SK-N-SH (cell line): ENCODE measurements around the gene ACTL8. TPM values are rescaled to one million over a fixed set of nuclear protein-coding genes. Genes with fewer than 3 reads are reported as not detected.

Experiments
- CTCF ChIA-PET: fragments of 300-600, 350-600 bp; formaldehyde crosslinking; extraction: SDS; loops from one replicate; lab custom pipeline; 2021; lab: Yijun Ruan, JAX
- POLR2A ChIA-PET: fragments of 350-600 bp; sonication (Branson Sonifier 250); formaldehyde crosslinking; extraction: SDS; loops from one replicate; lab custom pipeline; 2020; ENCODE audit warnings: antibody characterized with exemption, inconsistent platforms; lab: Yijun Ruan, JAX
- DNase-seq: peaks from one replicate; pipeline ENCODE4 v3.0.0; 2012
- H2AFZ ChIP-seq: fragments of 200-600 bp; sonication (generic); 2 replicates; pipeline ENCODE4 v1.8.1; 2016; ENCODE audit warnings: antibody characterized with exemption, mild to moderate bottlenecking, low read depth
- H3F3A ChIP-seq: fragments of 200-600 bp; sonication (generic); replicated peaks from 2 replicates; pipeline ENCODE3; 2016; ENCODE audit warnings: antibody characterized with exemption, mild to moderate bottlenecking; ENCODE audit not compliant: insufficient read depth
- H3K27ac ChIP-seq, 2 experiments: fragments of 200-500 bp in 1 of 2; fragments of 200-600 bp in 1 of 2; sonication (Bioruptor generic) in 1 of 2; sonication (generic), shearing (Covaris generic) in 1 of 2; 2 replicates each; pipeline versions ENCODE4 v1.5.1 to v1.6.1; 2014 to 2016; ENCODE audit warnings: low read depth in 2 of 2, inconsistent platforms in 1 of 2, low read length in 1 of 2, mild to moderate bottlenecking in 1 of 2, mixed read lengths in 1 of 2
- H3K27me3 ChIP-seq: fragments of 200-600 bp; sonication (generic), shearing (Covaris generic); 2 replicates; pipeline ENCODE4 v1.6.1; 2016; ENCODE audit warnings: mixed run types; ENCODE audit not compliant: insufficient read depth
- H3K36me3 ChIP-seq, 2 experiments: fragments of 200-500 bp in 1 of 2; fragments of 200-600 bp in 1 of 2; sonication (Bioruptor generic) in 1 of 2; sonication (generic) in 1 of 2; replicated peaks in 1 of 2; 2 replicates each; pipeline versions ENCODE3 to v1.5.1; 2014 to 2016; ENCODE audit warnings: low read length in 1 of 2, mild to moderate bottlenecking in 1 of 2; ENCODE audit not compliant: insufficient read depth in 2 of 2, control insufficient read depth in 1 of 2
- H3K4me1 ChIP-seq, 2 experiments: fragments of 200-500 bp in 1 of 2; fragments of 200-600 bp in 1 of 2; sonication (Bioruptor generic) in 1 of 2; sonication (generic), shearing (Covaris generic) in 1 of 2; 2 replicates each; pipeline versions ENCODE4 v1.5.1 to v1.6.1; 2014 to 2016; ENCODE audit warnings: low read depth in 1 of 2, low read length in 1 of 2, mixed run types in 1 of 2; ENCODE audit not compliant: insufficient read depth in 2 of 2, control insufficient read depth in 1 of 2
- H3K4me2 ChIP-seq: fragments of 200-600 bp; sonication (generic), shearing (Covaris generic); 2 replicates; pipeline ENCODE4 v1.6.1; 2017; ENCODE audit warnings: mixed run types
- H3K4me3 ChIP-seq, 2 experiments: fragments of 200-500 bp in 1 of 2; fragments of 200-600 bp in 1 of 2; sonication (Bioruptor generic) in 1 of 2; sonication (generic), shearing (Covaris generic) in 1 of 2; 2 replicates each; pipeline versions ENCODE4 v1.5.1 to v1.8.1; 2014 to 2016; ENCODE audit warnings: low read depth in 2 of 2, inconsistent platforms in 1 of 2, low read length in 1 of 2, mild to moderate bottlenecking in 1 of 2, mixed read lengths in 1 of 2, moderate library complexity in 1 of 2
- H3K79me2 ChIP-seq: fragments of 200-600 bp; sonication (generic); 2 replicates; pipeline ENCODE4 v1.8.1; 2017; ENCODE audit warnings: mild to moderate bottlenecking; ENCODE audit not compliant: insufficient read depth
- H3K9ac ChIP-seq: fragments of 200-600 bp; sonication (generic); 2 replicates; pipeline ENCODE4 v1.6.1; 2017; ENCODE audit warnings: mixed run types
- H3K9me2 ChIP-seq: fragments of 200-600 bp; sonication (generic); 2 replicates; pipeline ENCODE4 v1.6.1; 2017; ENCODE audit warnings: mixed run types
- H3K9me3 ChIP-seq: fragments of 200-600 bp; sonication (generic); 2 replicates; pipeline ENCODE4 v1.6.1; 2017; ENCODE audit warnings: mixed run types, mild to moderate bottlenecking, moderate library complexity
- H4K20me1 ChIP-seq: fragments of 200-600 bp; sonication (generic); 2 replicates; pipeline ENCODE4 v1.6.1; 2017; ENCODE audit warnings: mild to moderate bottlenecking, mixed run types; ENCODE audit not compliant: insufficient read depth
- EP300 ChIP-seq, 2 experiments: IDR thresholded peaks; 2 replicates each; pipeline versions ENCODE4 v1.4.0 to v1.6.1; 2012; ENCODE audit warnings: borderline replicate concordance in 1 of 2, low read depth in 1 of 2, low read length in 1 of 2
- FOXJ3 ChIP-seq: sonication (generic); formaldehyde crosslinking; IDR thresholded peaks from 2 replicates; pipeline ENCODE4 v1.5.1; 2020; ENCODE audit warnings: mild to moderate bottlenecking, missing genetic modification reagents
- NRF1 ChIP-seq: IDR thresholded peaks from 2 replicates; pipeline ENCODE4 v1.6.1; 2012; ENCODE audit warnings: low read depth, mild to moderate bottlenecking, low read length
- PBX3 ChIP-seq: IDR thresholded peaks from 2 replicates; pipeline ENCODE4; 2012
- RAD21 ChIP-seq: IDR thresholded peaks from 2 replicates; pipeline ENCODE4 v1.6.1; 2012; ENCODE audit warnings: mild to moderate bottlenecking, low read length
- RFX5 ChIP-seq: IDR thresholded peaks from 2 replicates; pipeline ENCODE4 v1.6.1; 2012; ENCODE audit warnings: mild to moderate bottlenecking, improper control_type of control experiment, low read length
- TCF12 ChIP-seq: IDR thresholded peaks from 2 replicates; pipeline ENCODE4 v1.4.0; 2012
- USF2 ChIP-seq: fragments of 150-350 bp; IDR thresholded peaks from 2 replicates; pipeline ENCODE4 v1.6.1; 2017; ENCODE audit warnings: antibody characterized with exemption, low read length, low read depth, borderline replicate concordance
- WGBS: methylation state at CpG from one replicate; pipeline ENCODE4 v1.1.6; 2017; ENCODE audit warnings: low lambda C conversion rate; 5-methylcytosine and 5-hydroxymethylcytosine counted together
- polyA plus RNA-seq, 3 experiments: library from polyadenylated mRNA; depleted of rRNA; stranded (reverse); fragments of >200 nt; gene quantifications; 2 replicates each; pipeline ENCODE4 v1.2.3, GENCODE V29; 2012
- TF ChIP-seq, protein P1 (sequence below): IDR thresholded peaks from 2 replicates; pipeline ENCODE4 v1.4.0; 2012; ENCODE audit warnings: low read depth

Gene ACTL8
- polyA plus RNA-seq, 1 of the 3 experiments (the other 2 are of a cell fraction): 0.05 TPM

DNA sequence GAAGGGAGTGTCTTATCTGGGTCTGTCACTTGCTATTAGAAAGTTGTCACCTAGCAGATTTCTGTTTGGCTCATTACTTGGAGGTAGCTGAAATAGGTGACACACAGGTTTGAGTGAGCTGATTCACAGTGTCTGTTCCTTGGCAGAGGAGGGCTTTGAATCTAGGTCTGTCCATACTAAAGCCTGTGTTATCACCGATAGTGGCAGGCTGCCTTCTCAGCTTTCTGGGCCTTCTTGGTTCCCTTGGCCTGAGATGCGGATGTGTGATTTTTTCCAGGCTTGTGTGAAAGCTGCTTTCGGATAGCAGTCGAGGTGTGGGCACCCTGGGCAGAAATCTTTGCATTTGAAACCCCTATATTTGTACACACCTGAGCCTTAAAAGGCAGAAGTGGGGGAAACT lies 73.9 kb downstream of the ACTL8 start:
- 27% methylated on average over 4 of the region's 4 CpGs for WGBS
- Histone ChIP-seq H3K4me1 (peaks cover 0 to 23% of the 10 kb centered on the region in 2 experiments; a peak in 2 of 4 replicates), H4K20me1 (no peaks in the 10 kb centered on the region), H3K79me2 (no peaks in the 10 kb centered on the region), H2AFZ (no peak overlapping the region), H3K4me2 (no peak overlapping the region), H3K9me2 (no peaks in the 10 kb centered on the region), H3F3A (no peaks in the 10 kb centered on the region), H3K36me3 (no peaks in the 10 kb centered on the region), H3K4me3 (no peak overlapping the region), H3K27ac (no peak overlapping the region), H3K27me3 (no peaks in the 10 kb centered on the region), H3K9ac (no peak overlapping the region), H3K9me3 (no peaks in the 10 kb centered on the region)
- POLR2A ChIA-PET: interaction anchor here (0.5 kb wide), 1 partner anchor 56 kb away, joined by 4 read pairs; no protein-coding TSS in a partner anchor
- no peak for DNase-seq
- CTCF ChIA-PET: interaction anchor here (0.8 to 3.4 kb wide), 8 partner anchors 14 to 272 kb away, joined by 3 to 24 read pairs (median 4); no protein-coding TSS in a partner anchor
- no peak for TF ChIP-seq RFX5
- no peak for TF ChIP-seq FOXJ3 (CRISPR knock-in tag)

DNA sequence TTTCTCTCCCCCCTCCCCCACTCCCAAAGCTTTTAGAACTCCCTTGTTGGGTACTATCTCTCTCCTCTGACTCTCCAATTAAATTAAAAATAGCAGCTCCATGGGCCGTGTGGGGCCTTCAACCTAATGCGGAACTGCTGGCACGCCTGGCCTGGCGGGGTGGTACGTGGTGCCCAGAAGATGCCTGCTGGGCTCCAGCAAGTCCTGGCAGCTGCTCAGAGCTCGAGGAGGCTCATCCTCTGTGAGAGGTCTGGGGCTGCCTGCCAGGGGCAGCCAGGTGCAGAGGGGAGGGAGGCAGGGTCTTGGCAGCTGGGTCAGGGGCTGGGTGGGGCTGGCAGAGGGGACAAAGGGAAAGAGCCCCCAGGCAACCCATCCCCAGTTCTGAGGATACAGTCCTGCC lies 74.4 kb downstream of the ACTL8 start:
- DNase-seq: peak; percentile 70
- no peaks in the 10 kb centered on the region for H3K9me3 ChIP-seq
- POLR2A ChIA-PET: no interaction called here

More for the DNA sequence above, 74.4 kb downstream of the ACTL8 start:
- H3K27ac ChIP-seq: no peak overlapping the region
- CTCF ChIA-PET: interaction anchor here (1.0 to 3.4 kb wide), 8 partner anchors 13 to 327 kb away, joined by 3 to 24 read pairs (median 4); no protein-coding TSS in a partner anchor
- H3K36me3 ChIP-seq: no peaks in the 10 kb centered on the region
- H3K27me3 ChIP-seq: no peaks in the 10 kb centered on the region
- no peak overlapping the region for H2AFZ ChIP-seq
- H3F3A ChIP-seq: no peaks in the 10 kb centered on the region
- H4K20me1 ChIP-seq: no peaks in the 10 kb centered on the region
- no peak overlapping the region for H3K9ac ChIP-seq
- no peak overlapping the region for H3K4me2 ChIP-seq
- TF ChIP-seq, protein P1, sequence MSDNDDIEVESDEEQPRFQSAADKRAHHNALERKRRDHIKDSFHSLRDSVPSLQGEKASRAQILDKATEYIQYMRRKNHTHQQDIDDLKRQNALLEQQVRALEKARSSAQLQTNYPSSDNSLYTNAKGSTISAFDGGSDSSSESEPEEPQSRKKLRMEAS: no peak
- no peak for TF ChIP-seq PBX3
- TF ChIP-seq EP300 (IDR thresholded peaks at IDR 0.05; ENCODE audit: borderline replicate concordance in 1 of 2, low read depth in 1 of 2, low read length in 1 of 2): peak in 1 of 2 experiments; percentile 7; a peak in 1 of 4 replicates
- TF ChIP-seq NRF1: no peak
- TF ChIP-seq TCF12: no peak
- no peak for TF ChIP-seq RAD21
- no peak for TF ChIP-seq USF2
- no peak overlapping the region for H3K4me3 ChIP-seq
- WGBS: 18% methylated on average over 6 of the region's 6 CpGs
- H3K4me1 ChIP-seq: peaks cover 0 to 29% of the 10 kb centered on the region in 2 experiments; a peak in 2 of 4 replicates
- no peaks in the 10 kb centered on the region for H3K9me2 ChIP-seq
- no peaks in the 10 kb centered on the region for H3K79me2 ChIP-seq
